HCT116 (cell line): Measurements from ENCODE around the gene MGAM2. TPM values are rescaled to one million over a fixed set of nuclear protein-coding genes. Genes with fewer than 3 reads are reported as not detected.

ENCODE experiments used
- ATAC-seq: fragments of 200-7000 bp; cut with Tn5 transposase; 2 replicates; pipeline ENCODE4 v1.9.1; 2020; ENCODE audit warnings: mild to moderate bottlenecking, moderate library complexity
- BruUV-seq: library from RNA; stranded (reverse); fragments of 400-500 nt; replicated peaks from 2 replicates; lab custom pipeline; 2021; lab: Mats Ljungman, UMichigan
- CTCF ChIA-PET: fragments of 300-600 bp; sonication (Branson Sonifier 250); formaldehyde crosslinking; loops from one replicate; lab custom pipeline; 2021; ENCODE audit warnings: antibody characterized with exemption; lab: Charles Lee
- POLR2A ChIA-PET: fragments of 300-600, 350-600 bp; sonication (Branson Sonifier 250); formaldehyde crosslinking; loops from one replicate; lab custom pipeline; 2021; ENCODE audit warnings: antibody characterized with exemption; lab: Charles Lee
- RAD21 ChIA-PET, 2 experiments: fragments of 300-600 bp; sonication (Branson Sonifier 250); formaldehyde crosslinking; loops; one replicate each; lab custom pipeline; 2023; ENCODE audit warnings: low total read pairs in 2 of 2; ENCODE audit not compliant: uncharacterized antibody in 2 of 2, unreplicated experiment in 2 of 2, low non-redundant PET in 1 of 2; lab: Charles Lee
- DNase-seq: peaks from one replicate; pipeline ENCODE4 v3.0.0-alpha.2; 2010; ENCODE audit warnings: low read depth, low spot score
- H2AFZ ChIP-seq: fragments of 200-600 bp; shearing (Covaris generic), sonication (generic); 2 replicates; pipeline ENCODE4 v1.6.1; 2017; ENCODE audit warnings: low read depth, mixed run types, mixed read lengths, antibody characterized with exemption, low read length; ENCODE audit not compliant: poor library complexity, severe bottlenecking
- H3K27ac ChIP-seq: 2 replicates; pipeline ENCODE4 v1.5.1; 2012; ENCODE audit warnings: low read depth, low read length
- H3K27me3 ChIP-seq: fragments of 200-600 bp; sonication (generic); 2 replicates; pipeline ENCODE4 v1.6.1; 2016; ENCODE audit warnings: mixed run types, low read length, mixed read lengths; ENCODE audit not compliant: insufficient read depth
- H3K36me3 ChIP-seq, 2 experiments: fragments of 200-500 bp in 1 of 2; fragments of 200-600 bp in 1 of 2; sonication (Bioruptor generic) in 1 of 2; sonication (generic) in 1 of 2; 2 replicates each; pipeline versions ENCODE4 v1.5.1 to v1.6.1; 2014 to 2016; ENCODE audit warnings: low read length in 2 of 2, inconsistent platforms in 1 of 2, mixed read lengths in 1 of 2, mixed run types in 1 of 2; ENCODE audit not compliant: insufficient read depth in 2 of 2, control insufficient read depth in 1 of 2
- H3K4me1 ChIP-seq, 2 experiments: fragments of 200-600 bp in 1 of 2; sonication (generic) in 1 of 2; 2 replicates each; pipeline versions ENCODE4 v1.5.1 to v1.6.1; 2012 to 2017; ENCODE audit warnings: low read length in 2 of 2, inconsistent platforms in 1 of 2, mild to moderate bottlenecking in 1 of 2, mixed read lengths in 1 of 2, mixed run types in 1 of 2, moderate library complexity in 1 of 2; ENCODE audit not compliant: insufficient read depth in 2 of 2, control insufficient read depth in 1 of 2
- H3K4me2 ChIP-seq: fragments of 200-600 bp; sonication (generic); 2 replicates; pipeline ENCODE4 v1.6.1; 2017; ENCODE audit warnings: mixed run types, low read length, mixed read lengths
- H3K4me3 ChIP-seq, 2 experiments: fragments of 200-600 bp in 1 of 2; sonication (generic) in 1 of 2; replicated peaks in 1 of 2; 2 replicates each; pipeline ENCODE4 v1.5.1; 2011 to 2016; ENCODE audit warnings: low read length in 2 of 2, control low read depth in 1 of 2, low read depth in 1 of 2, mild to moderate bottlenecking in 1 of 2, mixed read lengths in 1 of 2, mixed run types in 1 of 2
- H3K79me2 ChIP-seq: fragments of 200-600 bp; sonication (generic); 2 replicates; pipeline ENCODE4 v1.6.1; 2017; ENCODE audit warnings: mild to moderate bottlenecking, mixed run types, low read length, moderate library complexity, mixed read lengths; ENCODE audit not compliant: insufficient read depth
- H3K9ac ChIP-seq: fragments of 200-600 bp; sonication (generic); 2 replicates; pipeline ENCODE4 v1.6.1; 2016; ENCODE audit warnings: low read length, mixed read lengths
- H3K9me2 ChIP-seq: fragments of 200-600 bp; sonication (generic), shearing (Covaris generic); 2 replicates; pipeline ENCODE4 v1.6.1; 2017; ENCODE audit warnings: mixed run types, mild to moderate bottlenecking, moderate library complexity; ENCODE audit not compliant: insufficient read depth
- H3K9me3 ChIP-seq, 2 experiments: fragments of 200-500 bp in 1 of 2; fragments of 200-600 bp in 1 of 2; sonication (Bioruptor generic) in 1 of 2; sonication (generic) in 1 of 2; 2 replicates each; pipeline ENCODE4 v1.6.1; 2014 to 2017; ENCODE audit warnings: low read length in 2 of 2, mixed read lengths in 2 of 2, inconsistent platforms in 1 of 2, low read depth in 1 of 2, mild to moderate bottlenecking in 1 of 2, mixed run types in 1 of 2, moderate library complexity in 1 of 2; ENCODE audit not compliant: control insufficient read depth in 1 of 2, insufficient read depth in 1 of 2
- H4K20me1 ChIP-seq: fragments of 200-600 bp; sonication (generic), shearing (Covaris generic); 2 replicates; pipeline ENCODE4 v1.6.1; 2017; ENCODE audit warnings: mixed run types, mild to moderate bottlenecking, moderate library complexity; ENCODE audit not compliant: insufficient read depth
- ATF3 ChIP-seq: IDR thresholded peaks from 2 replicates; pipeline ENCODE4 v1.6.1; 2012
- CBX3 ChIP-seq: IDR thresholded peaks from 2 replicates; pipeline ENCODE4 v1.6.1; 2012; ENCODE audit warnings: low read depth
- CEBPB ChIP-seq: IDR thresholded peaks from 2 replicates; pipeline ENCODE4 v1.6.1; 2012; ENCODE audit warnings: low read depth
- CTCF ChIP-seq, 3 experiments: fragments of 200-600 bp in 1 of 3; sonication (generic) in 1 of 3; IDR thresholded peaks in 2 of 3; conservative IDR thresholded peaks in 1 of 3; 2 replicates each; pipeline ENCODE4 v1.5.1; 2012 to 2017; ENCODE audit warnings: low read depth in 2 of 3, low read length in 2 of 3, antibody characterized with exemption in 1 of 3, borderline replicate concordance in 1 of 3, control low read depth in 1 of 3, mild to moderate bottlenecking in 1 of 3, mixed read lengths in 1 of 3, mixed run types in 1 of 3, moderate library complexity in 1 of 3; ENCODE audit not compliant: insufficient read depth in 1 of 3
- EGR1 ChIP-seq: IDR thresholded peaks from 2 replicates; pipeline ENCODE4 v1.6.1; 2012; ENCODE audit warnings: low read depth
- EZH2 ChIP-seq: fragments of 200-600 bp; sonication (generic); IDR thresholded peaks from 2 replicates; pipeline ENCODE4 v1.6.1; 2017; ENCODE audit warnings: antibody characterized with exemption, mixed run types
- JUND ChIP-seq: IDR thresholded peaks from 2 replicates; pipeline ENCODE4 v1.6.1; 2012
- POLR2A ChIP-seq: IDR thresholded peaks from 2 replicates; pipeline ENCODE4 v1.7.0; 2011; ENCODE audit warnings: borderline replicate concordance; ENCODE audit not compliant: insufficient read depth, insufficient read length; ENCODE audit errors: extremely low read depth
- POLR2AphosphoS5 ChIP-seq: IDR thresholded peaks from 2 replicates; pipeline ENCODE4 v1.6.1; 2011; ENCODE audit warnings: mild to moderate bottlenecking, low read depth, low read length, moderate library complexity
- RAD21 ChIP-seq: IDR thresholded peaks from 2 replicates; pipeline ENCODE4 v1.6.1; 2012; ENCODE audit warnings: low read depth, mild to moderate bottlenecking
- REST ChIP-seq: IDR thresholded peaks from 2 replicates; pipeline ENCODE4 v1.6.1; 2012; ENCODE audit warnings: low read depth
- SIN3A ChIP-seq: IDR thresholded peaks from 2 replicates; pipeline ENCODE4 v1.6.1; 2012; ENCODE audit warnings: low read depth
- SP1 ChIP-seq: IDR thresholded peaks from 2 replicates; pipeline ENCODE4 v1.6.1; 2012; ENCODE audit warnings: low read depth
- TCF7L2 ChIP-seq: IDR thresholded peaks from 2 replicates; pipeline ENCODE4 v1.7.0; 2011; ENCODE audit warnings: borderline replicate concordance, inconsistent platforms; ENCODE audit not compliant: insufficient read depth, insufficient read length; ENCODE audit errors: extremely low read depth
- YY1 ChIP-seq: IDR thresholded peaks from 2 replicates; pipeline ENCODE4 v1.6.1; 2011; ENCODE audit warnings: low read length, low read depth, moderate library complexity, mild to moderate bottlenecking; ENCODE audit not compliant: insufficient replicate concordance; ENCODE audit errors: extremely low read depth
- ZFX ChIP-seq: fragments of 450-650 bp; IDR thresholded peaks from 2 replicates; pipeline ENCODE4 v1.6.1; 2017
- intact Hi-C: fragments of 100-400 bp; cut with micrococcal nuclease; formaldehyde crosslinking; loops from 2 replicates; pipeline ENCODE4 v1.10.0; 2022
- total RNA-seq: library from RNA; stranded (reverse); gene quantifications from one replicate; pipeline ENCODE4 v1.2.1, GENCODE V29; 2021; ENCODE audit not compliant: unreplicated experiment
- TF ChIP-seq, protein P1 (sequence below): IDR thresholded peaks from 2 replicates; pipeline ENCODE4 v1.6.1; 2012

Gene MGAM2
- total RNA-seq, 1 experiment from 2014 or later = 0.05 TPM

DNA sequence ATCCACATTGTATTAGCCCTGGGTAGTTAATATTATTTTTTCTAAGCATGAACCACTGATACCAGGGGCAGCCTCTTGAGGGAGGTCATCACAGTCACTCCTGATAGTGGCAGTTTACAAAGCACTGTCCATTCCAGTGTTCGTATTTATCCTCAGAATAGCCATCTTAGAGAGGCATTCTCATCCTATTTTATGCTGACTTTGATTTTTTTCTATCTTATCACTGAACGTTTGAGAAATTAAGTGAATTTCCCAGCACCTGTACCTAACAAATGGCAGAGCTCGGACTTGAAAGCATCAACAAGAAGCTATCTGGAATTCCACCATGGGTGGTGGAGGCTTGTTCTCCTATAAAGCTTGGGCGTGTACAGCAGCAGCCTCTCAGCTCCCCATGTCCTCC is 26.1 kb upstream of the MGAM2 start (continued):
- TF ChIP-seq CBX3 (no peak), SIN3A (no peak)

- Histone ChIP-seq H3K4me1 (no peaks in the 10 kb centered on the region), H4K20me1 (no peaks in the 10 kb centered on the region), H3K4me2 (no peak overlapping the region), H3K36me3 (no peaks in the 10 kb centered on the region), H3K27ac (no peak overlapping the region), H3K4me3 (no peak overlapping the region), H3K27me3 (no peaks in the 10 kb centered on the region), H3K79me2 (no peaks in the 10 kb centered on the region), H3K9me3 (no peaks in the 10 kb centered on the region), H2AFZ (no peak overlapping the region), H3K9ac (no peak overlapping the region), H3K9me2 (no peaks in the 10 kb centered on the region)
- DNase-seq (no peak), ATAC-seq (no peak)
- RAD21 ChIA-PET = no interaction called here
- intact Hi-C loops = no loop called here
- POLR2A ChIA-PET = no interaction called here
- CTCF ChIA-PET = interaction anchor here (1.7 kb wide), 1 partner anchor 112 kb away, joined by 8 read pairs; no protein-coding TSS in a partner anchor
- no TSS peak for BruUV-seq
- TF ChIP-seq RAD21 (no peak), ATF3 (no peak), SP1 (no peak), REST (no peak), TCF7L2 (no peak), EGR1 (no peak), CTCF (IDR thresholded peaks at IDR 0.05 in 2 of 3, conservative IDR thresholded peaks at IDR 0.05 in 1 of 3; ENCODE audit: borderline replicate concordance in 1 of 3, insufficient read depth in 1 of 3, low read depth in 2 of 3, low read length in 2 of 3) (no peak), POLR2AphosphoS5 (no peak), CEBPB (no peak), ZFX (no peak), POLR2A (no peak), YY1 (no peak), JUND (no peak), EZH2 (no peak)
- TF ChIP-seq, protein P1, sequence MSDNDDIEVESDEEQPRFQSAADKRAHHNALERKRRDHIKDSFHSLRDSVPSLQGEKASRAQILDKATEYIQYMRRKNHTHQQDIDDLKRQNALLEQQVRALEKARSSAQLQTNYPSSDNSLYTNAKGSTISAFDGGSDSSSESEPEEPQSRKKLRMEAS = no peak
These were observed 23.4 kb upstream of the MGAM2 start for GRCh38 chr7:142088022-142088714.
